OCI-LY7 (cell line): ENCODE measurements around the gene CAPRIN2. TPM values are rescaled to one million over a fixed set of nuclear protein-coding genes. Genes with fewer than 3 reads are reported as not detected.

Experiments
- Bru-seq: library from RNA; stranded (reverse); fragments of 400-500 nt; gene quantifications from one replicate; lab custom pipeline; 2021; lab: Mats Ljungman, UMichigan
- BruChase-seq, 2 experiments: library from RNA; stranded (reverse); fragments of 400-500 nt; gene quantifications; one replicate each; lab custom pipeline; 2021; lab: Mats Ljungman, UMichigan
- BruUV-seq: library from RNA; stranded (reverse); fragments of 400-500 nt; replicated peaks from 2 replicates; lab custom pipeline; 2021; lab: Mats Ljungman, UMichigan
- CTCF ChIA-PET: fragments of 300-600 bp; sonication (Branson Sonifier 250); formaldehyde crosslinking; loops from one replicate; lab custom pipeline; 2022; ENCODE audit warnings: antibody characterized with exemption; ENCODE audit not compliant: unreplicated experiment; lab: Charles Lee
- POLR2A ChIA-PET: fragments of 300-600 bp; sonication (Branson Sonifier 250); formaldehyde crosslinking; loops from one replicate; lab custom pipeline; 2022; ENCODE audit warnings: antibody characterized with exemption; lab: Charles Lee
- DNase-seq: peaks from one replicate; pipeline ENCODE4 v3.0.0-alpha.2; 2015; ENCODE audit warnings: low spot score
- H2AFZ ChIP-seq: fragments of 200-600 bp; sonication (generic), shearing (Covaris generic); 2 replicates; pipeline ENCODE4 v1.6.1; 2014; ENCODE audit warnings: mild to moderate bottlenecking, antibody characterized with exemption, low read length, moderate library complexity
- H3K27ac ChIP-seq: fragments of 200-600 bp; sonication (generic); 2 replicates; pipeline ENCODE4 v1.5.1; 2014; ENCODE audit warnings: mixed run types, low read depth, mild to moderate bottlenecking, moderate library complexity, low read length, inconsistent platforms; ENCODE audit not compliant: poor library complexity, severe bottlenecking
- H3K36me3 ChIP-seq: fragments of 200-600 bp; sonication (generic); 2 replicates; pipeline ENCODE4 v1.6.1; 2014; ENCODE audit warnings: mild to moderate bottlenecking, antibody characterized with exemption, low read length, moderate library complexity, mixed read lengths; ENCODE audit not compliant: insufficient read depth
- H3K4me1 ChIP-seq: fragments of 200-600 bp; sonication (generic); 2 replicates; pipeline ENCODE4 v1.5.1; 2014; ENCODE audit warnings: mild to moderate bottlenecking, low read length; ENCODE audit not compliant: insufficient read depth, poor library complexity, severe bottlenecking
- H3K4me2 ChIP-seq: fragments of 200-600 bp; sonication (generic); 2 replicates; pipeline ENCODE4 v1.6.1; 2014; ENCODE audit warnings: mild to moderate bottlenecking, low read length
- H3K4me3 ChIP-seq: fragments of 200-600 bp; sonication (generic); 2 replicates; pipeline ENCODE4 v1.5.1; 2014; ENCODE audit warnings: mild to moderate bottlenecking, low read depth, low read length; ENCODE audit not compliant: poor library complexity, severe bottlenecking
- H3K79me2 ChIP-seq: fragments of 200-600 bp; sonication (generic); 2 replicates; pipeline ENCODE4 v1.6.1; 2016; ENCODE audit warnings: low read depth, mild to moderate bottlenecking, low read length, moderate library complexity, mixed read lengths; ENCODE audit not compliant: insufficient read depth
- H3K9me2 ChIP-seq: fragments of 200-600 bp; sonication (generic); 2 replicates; pipeline ENCODE4 v1.6.1; 2016; ENCODE audit warnings: mild to moderate bottlenecking, low read length, mixed read lengths; ENCODE audit not compliant: insufficient read depth
- H3K9me3 ChIP-seq: fragments of 200-600 bp; sonication (generic); 2 replicates; pipeline ENCODE4 v1.6.1; 2014; ENCODE audit warnings: mild to moderate bottlenecking, mixed run types, low read length, mixed read lengths
- H4K20me1 ChIP-seq: fragments of 200-600 bp; sonication (generic); 2 replicates; pipeline ENCODE4 v1.6.1; 2014; ENCODE audit warnings: mild to moderate bottlenecking, antibody characterized with exemption, low read length, moderate library complexity, mixed read lengths; ENCODE audit not compliant: insufficient read depth
- EZH2phosphoT487 ChIP-seq: fragments of 200-600 bp; sonication (generic); IDR thresholded peaks from 2 replicates; pipeline ENCODE4 v1.6.1; 2018; ENCODE audit warnings: low read depth, borderline replicate concordance, mild to moderate bottlenecking, mixed run types, antibody characterized with exemption, low read length, moderate library complexity, mixed read lengths
- intact Hi-C: fragments of 100-400 bp; cut with micrococcal nuclease; formaldehyde crosslinking; loops from one replicate; pipeline ENCODE4 v1.10.0; 2022; ENCODE audit not compliant: unreplicated experiment
- long read RNA-seq: library from polyadenylated mRNA; stranded (forward); transcript quantifications from one replicate; pipeline ENCODE4 v2.0.0, GENCODE V29; 2022
- total RNA-seq, 2 experiments: library from RNA; depleted of rRNA in 1 of 2; stranded (reverse); fragments of >200 nt in 1 of 2; shearing (Covaris generic) in 1 of 2; gene quantifications; 2 replicates each; pipeline ENCODE4 v1.2.3, GENCODE V29; 2014 to 2022
- TF ChIP-seq, protein P1 (sequence below): fragments of 200-600 bp; sonication (generic); conservative IDR thresholded peaks from 2 replicates; pipeline ENCODE4 v1.5.1; 2014; ENCODE audit warnings: mild to moderate bottlenecking, antibody characterized with exemption, low read length, moderate library complexity, mixed read lengths

Gene CAPRIN2, protein sequence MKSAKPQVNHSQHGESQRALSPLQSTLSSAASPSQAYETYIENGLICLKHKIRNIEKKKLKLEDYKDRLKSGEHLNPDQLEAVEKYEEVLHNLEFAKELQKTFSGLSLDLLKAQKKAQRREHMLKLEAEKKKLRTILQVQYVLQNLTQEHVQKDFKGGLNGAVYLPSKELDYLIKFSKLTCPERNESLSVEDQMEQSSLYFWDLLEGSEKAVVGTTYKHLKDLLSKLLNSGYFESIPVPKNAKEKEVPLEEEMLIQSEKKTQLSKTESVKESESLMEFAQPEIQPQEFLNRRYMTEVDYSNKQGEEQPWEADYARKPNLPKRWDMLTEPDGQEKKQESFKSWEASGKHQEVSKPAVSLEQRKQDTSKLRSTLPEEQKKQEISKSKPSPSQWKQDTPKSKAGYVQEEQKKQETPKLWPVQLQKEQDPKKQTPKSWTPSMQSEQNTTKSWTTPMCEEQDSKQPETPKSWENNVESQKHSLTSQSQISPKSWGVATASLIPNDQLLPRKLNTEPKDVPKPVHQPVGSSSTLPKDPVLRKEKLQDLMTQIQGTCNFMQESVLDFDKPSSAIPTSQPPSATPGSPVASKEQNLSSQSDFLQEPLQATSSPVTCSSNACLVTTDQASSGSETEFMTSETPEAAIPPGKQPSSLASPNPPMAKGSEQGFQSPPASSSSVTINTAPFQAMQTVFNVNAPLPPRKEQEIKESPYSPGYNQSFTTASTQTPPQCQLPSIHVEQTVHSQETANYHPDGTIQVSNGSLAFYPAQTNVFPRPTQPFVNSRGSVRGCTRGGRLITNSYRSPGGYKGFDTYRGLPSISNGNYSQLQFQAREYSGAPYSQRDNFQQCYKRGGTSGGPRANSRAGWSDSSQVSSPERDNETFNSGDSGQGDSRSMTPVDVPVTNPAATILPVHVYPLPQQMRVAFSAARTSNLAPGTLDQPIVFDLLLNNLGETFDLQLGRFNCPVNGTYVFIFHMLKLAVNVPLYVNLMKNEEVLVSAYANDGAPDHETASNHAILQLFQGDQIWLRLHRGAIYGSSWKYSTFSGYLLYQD
- total RNA-seq (2014; rRNA removed; shearing (Covaris generic)) (21.7 and 23.8 TPM in 2 replicates), total RNA-seq (2022) (23.7 and 24.7 TPM in 2 replicates), Bru-seq, nascent RNA (percentile 63 among the genes with signal in this experiment), BruChase-seq, experiment 1, labeled RNA remaining after a 6-hour chase (percentile 61 among the genes with signal in this experiment), BruChase-seq, experiment 2, labeled RNA remaining after a 2-hour chase (percentile 63 among the genes with signal in this experiment)
- long read RNA-seq, partial matches to known transcripts = 1 of 14 reads
- long read RNA-seq, other reads (novel, unspliced or antisense) = 13 of 14 reads

GRCh38 chr12:30754750-30755394, at the start of gene CAPRIN2:
TSS of gene CAPRIN2 (minus strand) at chr12:30754951. CDS start at chr12:30753520, 1,431 bp downstream.
- CTCF ChIA-PET = no interaction called here
- no peaks in the 10 kb centered on the region for H3K9me2 ChIP-seq
- peak within 1 kb of the TSS; percentile 99 for H3K4me2 ChIP-seq
- TF ChIP-seq, protein P1, sequence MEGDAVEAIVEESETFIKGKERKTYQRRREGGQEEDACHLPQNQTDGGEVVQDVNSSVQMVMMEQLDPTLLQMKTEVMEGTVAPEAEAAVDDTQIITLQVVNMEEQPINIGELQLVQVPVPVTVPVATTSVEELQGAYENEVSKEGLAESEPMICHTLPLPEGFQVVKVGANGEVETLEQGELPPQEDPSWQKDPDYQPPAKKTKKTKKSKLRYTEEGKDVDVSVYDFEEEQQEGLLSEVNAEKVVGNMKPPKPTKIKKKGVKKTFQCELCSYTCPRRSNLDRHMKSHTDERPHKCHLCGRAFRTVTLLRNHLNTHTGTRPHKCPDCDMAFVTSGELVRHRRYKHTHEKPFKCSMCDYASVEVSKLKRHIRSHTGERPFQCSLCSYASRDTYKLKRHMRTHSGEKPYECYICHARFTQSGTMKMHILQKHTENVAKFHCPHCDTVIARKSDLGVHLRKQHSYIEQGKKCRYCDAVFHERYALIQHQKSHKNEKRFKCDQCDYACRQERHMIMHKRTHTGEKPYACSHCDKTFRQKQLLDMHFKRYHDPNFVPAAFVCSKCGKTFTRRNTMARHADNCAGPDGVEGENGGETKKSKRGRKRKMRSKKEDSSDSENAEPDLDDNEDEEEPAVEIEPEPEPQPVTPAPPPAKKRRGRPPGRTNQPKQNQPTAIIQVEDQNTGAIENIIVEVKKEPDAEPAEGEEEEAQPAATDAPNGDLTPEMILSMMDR = peak; percentile 61
- TF ChIP-seq EZH2phosphoT487 = no peak
- peak; percentile 94 for DNase-seq
- H3K79me2 ChIP-seq = peaks cover 8% of the 10 kb centered on the region; the same call in 1 of the 2 replicates
- peak within 1 kb of the TSS; percentile 89 for H3K4me3 ChIP-seq
- H3K36me3 ChIP-seq = no peaks in the 10 kb centered on the region
- H4K20me1 ChIP-seq = no peaks in the 10 kb centered on the region
- H3K9me3 ChIP-seq = no peaks in the 10 kb centered on the region
- no TSS peak for BruUV-seq
- H2AFZ ChIP-seq = peak within 1 kb of the TSS; percentile 91
- POLR2A ChIA-PET = interaction anchor here (0.6 to 5.6 kb wide), 6 partner anchors 12 to 295 kb away, joined by 3 to 30 read pairs (median 4); partner anchors contain the start of gene IPO8
- intact Hi-C loops = loop anchor here (1.0 to 5.0 kb wide), 3 partner anchors 52 to 1373 kb away; partner anchors contain the start of genes ERGIC2 and IPO8
- H3K27ac ChIP-seq = peak within 1 kb of the TSS; percentile 24
- H3K4me1 ChIP-seq = peaks cover 25% of the 10 kb centered on the region

- no peak overlapping the region for H3K4me2 ChIP-seq
These were observed 42.9 kb upstream of the CAPRIN2 start for GRCh38 chr12:30797689-30798088.

More at GRCh38 chr12:30797689-30798088, 42.9 kb upstream of the CAPRIN2 start:
- Histone ChIP-seq H2AFZ (no peak overlapping the region), H3K36me3 (no peaks in the 10 kb centered on the region), H3K27ac (no peak overlapping the region), H3K79me2 (no peaks in the 10 kb centered on the region), H3K9me2 (no peaks in the 10 kb centered on the region), H3K4me1 (no peaks in the 10 kb centered on the region), H4K20me1 (no peaks in the 10 kb centered on the region), H3K4me3 (no peak overlapping the region), H3K9me3 (no peaks in the 10 kb centered on the region)
- BruUV-seq = no TSS peak
- POLR2A ChIA-PET = no interaction called here
- TF ChIP-seq, protein P1 = no peak
- no peak for TF ChIP-seq EZH2phosphoT487
- DNase-seq = no peak
- CTCF ChIA-PET = no interaction called here
- intact Hi-C loops = no loop called here
